GM18511 (cell line): ENCODE results near the gene KRTAP23-1.

ENCODE experiments used
- ATAC-seq: cut with Tn5 transposase; IDR thresholded peaks from one replicate; pipeline ENCODE4 v1.9.1; 2021; ENCODE audit warnings: mild to moderate bottlenecking, moderate library complexity; ENCODE audit not compliant: unreplicated experiment

KRTAP23-1 gene

DNA sequence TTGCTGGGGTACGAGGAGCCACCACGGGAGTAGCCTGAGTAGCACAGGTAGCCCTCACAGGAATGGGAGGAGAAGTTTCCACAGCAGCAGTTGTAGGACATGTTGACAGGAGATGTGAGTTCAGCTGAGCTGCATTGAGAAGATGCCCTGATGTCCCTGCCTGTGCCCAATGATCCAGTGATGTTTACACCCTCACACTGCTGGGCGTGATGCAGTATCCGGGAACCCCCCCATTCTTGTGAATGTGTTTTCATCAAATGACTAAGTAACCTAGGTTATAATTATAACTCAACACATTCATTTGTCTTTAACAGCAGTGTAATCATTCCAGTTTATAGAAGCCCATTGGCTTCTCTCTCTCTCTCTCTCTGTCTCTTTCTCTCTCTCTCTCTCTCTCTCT lies at the start of gene KRTAP23-1:
TSS of gene KRTAP23-1 (minus strand) at position 101 of the 400 bp plus-strand sequence. CDS start at position 101, 0 bp downstream.
- ATAC-seq = no peak

DNA sequence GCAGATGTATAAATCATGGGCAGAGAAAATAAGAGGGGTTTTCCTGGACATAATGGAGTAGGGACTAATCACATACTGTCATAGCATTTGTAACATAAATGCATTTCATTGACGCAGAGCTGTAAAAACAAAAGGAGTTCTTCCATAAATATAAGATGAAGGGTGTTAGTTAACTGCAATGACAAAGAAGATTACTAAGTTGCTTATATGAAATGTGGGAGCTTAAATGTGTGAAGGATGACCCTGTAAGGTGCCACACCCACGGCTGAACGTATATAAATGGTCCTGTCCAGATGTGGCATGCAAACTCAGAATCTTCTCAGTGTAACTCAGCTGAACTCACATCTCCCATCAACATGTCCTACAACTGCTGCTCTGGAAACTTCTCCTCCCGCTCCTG lies 47.3 kb upstream of the KRTAP23-1 start, which contains the start of gene KRTAP13-1:
TSS of gene KRTAP13-1 (plus strand) at position 301 of the 400 bp plus-strand sequence. CDS start at position 357, 56 bp downstream.
- no peak for ATAC-seq

GRCh38 chr21:30391492-30392025 lies 43.2 kb upstream of the KRTAP23-1 start:
- ATAC-seq = no peak

DNA sequence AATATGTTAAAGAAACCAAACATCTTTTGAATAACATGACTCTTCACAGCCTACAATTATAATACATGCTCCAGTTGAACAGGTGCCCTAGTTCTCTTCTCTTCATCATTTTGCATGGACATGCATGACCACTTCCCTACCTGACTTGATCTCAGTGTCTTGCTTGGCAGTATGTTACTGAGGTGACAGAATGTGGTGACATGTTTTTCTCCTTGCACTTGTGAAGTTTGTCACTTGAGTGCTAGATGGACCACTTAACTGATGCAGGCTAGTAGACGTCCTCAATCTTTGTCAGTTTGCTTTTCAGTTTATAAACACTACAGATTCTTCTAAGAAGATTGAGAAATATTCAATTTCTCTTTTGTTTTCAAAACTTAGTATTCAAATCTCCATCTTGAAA lies 33.8 kb upstream of the KRTAP23-1 start:
- ATAC-seq = no peak

DNA sequence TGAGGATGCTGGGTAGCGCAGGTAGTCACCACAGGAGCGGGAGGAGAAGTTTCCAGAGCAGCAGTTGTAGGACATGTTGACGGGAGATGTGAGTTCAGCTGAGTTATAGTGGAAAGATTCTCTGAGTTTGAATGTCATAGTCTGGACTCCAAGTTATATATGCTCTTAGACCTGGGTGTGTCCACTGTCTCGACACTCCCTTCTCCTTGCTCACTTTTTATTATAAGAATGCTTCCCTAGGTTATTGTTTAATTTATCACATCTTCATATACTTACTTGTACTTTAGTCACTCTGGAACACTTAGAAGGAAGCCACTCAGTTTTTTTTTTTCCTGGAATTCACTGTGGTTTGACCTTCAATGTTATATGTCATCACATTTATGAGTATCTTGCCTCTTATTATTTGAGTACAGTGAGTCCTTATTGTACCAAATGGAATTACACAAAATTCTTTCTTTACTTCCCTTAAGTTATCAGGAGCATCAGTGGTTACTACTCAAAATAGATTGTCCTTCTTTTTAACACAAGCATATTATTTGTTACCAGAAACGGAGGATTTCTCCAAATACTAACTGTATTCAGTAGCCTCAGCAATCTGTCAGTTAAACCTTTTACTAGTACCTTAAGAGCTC lies 23.8 kb upstream of the KRTAP23-1 start, which contains the start of gene KRTAP13-2:
TSS of gene KRTAP13-2 (minus strand) at position 133 of the 632 bp plus-strand sequence. CDS start at position 75, 58 bp downstream.
- ATAC-seq = no peak

DNA sequence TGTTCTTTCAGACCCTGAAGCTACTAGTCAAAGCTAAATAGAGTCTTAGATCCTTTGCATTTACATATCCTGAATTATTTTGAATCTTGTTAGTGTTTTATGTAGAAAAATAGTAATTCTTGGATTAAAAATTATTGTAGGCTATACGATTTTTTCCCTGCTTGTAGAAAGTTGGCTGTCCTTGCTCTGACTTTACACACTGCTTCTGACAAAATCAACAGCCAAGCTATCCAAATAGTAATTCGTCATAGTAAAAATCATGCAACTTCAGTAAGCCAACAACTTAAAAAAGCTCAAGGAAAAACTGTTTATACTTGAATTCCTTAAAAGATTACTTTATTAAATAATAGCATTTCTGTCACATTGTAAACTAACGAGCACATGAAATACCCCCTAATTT lies 7.5 kb upstream of the KRTAP23-1 start:
- no peak for ATAC-seq

DNA sequence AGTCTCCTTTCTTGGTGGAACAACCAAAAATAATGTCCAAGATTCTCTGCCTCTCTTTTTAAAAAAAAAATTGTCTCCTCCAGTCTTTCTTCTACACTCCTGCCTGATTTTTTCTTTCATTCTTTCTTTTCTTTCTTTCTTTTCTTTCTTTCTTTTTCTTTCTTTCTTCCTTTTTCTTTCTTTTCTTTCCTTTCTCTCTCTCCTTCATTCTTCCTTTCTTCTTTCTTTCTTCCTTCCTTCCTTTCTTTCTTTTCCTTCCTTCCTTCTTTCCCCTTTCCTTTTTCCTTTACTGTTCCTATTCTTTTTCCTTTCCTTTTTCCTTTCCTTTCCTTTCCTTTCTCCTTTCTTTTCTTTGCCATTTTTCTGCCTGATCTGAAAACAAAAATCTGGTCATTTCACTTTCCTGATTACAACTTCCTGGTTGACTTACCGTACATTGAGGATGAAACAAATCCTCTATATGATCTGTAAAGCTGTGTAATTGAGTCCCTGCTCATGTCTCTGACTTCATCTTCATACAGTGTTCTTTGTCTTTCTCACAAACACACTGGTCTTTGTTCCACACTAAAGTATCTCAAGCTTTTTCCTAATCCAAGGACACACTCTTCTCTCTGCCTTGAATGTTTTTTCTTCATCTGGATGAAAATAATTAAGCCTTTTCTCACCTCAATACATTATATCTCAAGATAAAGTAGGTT lies 6.1 kb upstream of the KRTAP23-1 start:
- ATAC-seq = no peak

DNA sequence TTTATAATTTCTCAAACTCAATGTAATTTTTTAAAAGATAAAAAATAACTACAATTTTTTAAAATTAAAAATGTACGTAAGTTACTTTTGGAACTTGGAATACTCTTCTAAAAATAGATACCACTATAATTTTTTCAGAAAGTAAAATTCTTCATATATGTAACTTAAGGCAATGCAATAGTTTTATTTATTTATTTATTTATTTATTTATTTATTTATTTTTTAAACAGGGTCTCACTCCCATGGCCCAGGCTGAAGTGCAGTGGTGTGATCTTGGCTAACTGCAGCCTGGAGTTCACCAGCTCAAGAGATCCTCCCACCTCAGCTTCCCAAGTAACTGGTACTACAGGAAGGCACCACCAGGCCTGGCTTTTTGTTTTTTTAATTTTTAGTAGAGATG lies 3.1 kb upstream of the KRTAP23-1 start:
- no peak for ATAC-seq

DNA sequence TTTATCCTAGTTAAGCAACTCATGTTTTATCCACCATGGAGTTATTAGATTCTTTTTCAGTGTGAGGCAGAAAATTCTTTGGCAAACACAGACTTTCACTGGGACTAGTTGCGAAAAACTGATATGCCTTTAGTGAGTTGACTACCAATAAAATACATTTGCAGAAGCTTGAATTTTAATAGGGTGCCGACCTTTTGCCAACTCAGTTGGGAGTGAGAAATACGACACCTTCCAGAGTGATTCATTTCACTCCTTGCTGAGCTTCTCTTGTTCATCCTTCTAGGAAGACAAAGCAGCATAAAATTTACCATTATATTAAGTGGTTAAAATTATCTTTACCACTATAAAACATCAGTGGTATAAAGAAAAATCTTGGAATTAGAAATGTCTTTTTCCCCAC lies 1.2 kb upstream of the KRTAP23-1 start:
- ATAC-seq = no peak

DNA sequence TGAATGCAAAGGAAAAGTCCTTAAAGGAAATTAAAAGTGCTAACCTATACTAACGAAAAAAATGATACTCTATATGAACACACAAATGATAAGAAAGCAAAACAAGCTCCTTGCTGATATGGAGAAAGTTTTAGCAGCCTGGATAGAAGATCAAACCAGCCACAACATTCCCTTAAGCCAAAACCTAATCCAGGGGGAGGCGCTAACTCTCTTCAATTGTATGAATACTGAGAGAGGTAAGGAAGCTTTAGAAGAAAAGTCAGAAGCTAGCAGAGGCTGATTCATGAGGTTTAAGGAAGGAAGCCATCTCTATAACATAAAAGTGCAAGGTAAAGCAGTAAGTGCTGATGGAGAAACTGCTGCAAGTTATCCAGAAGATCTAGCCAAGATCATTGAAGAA lies 3.4 kb downstream of the KRTAP23-1 start:
- no peak for ATAC-seq

- ATAC-seq = no peak
Observed at GRCh38 chr21:30340714-30341573, 7.5 kb downstream of the KRTAP23-1 start.

DNA sequence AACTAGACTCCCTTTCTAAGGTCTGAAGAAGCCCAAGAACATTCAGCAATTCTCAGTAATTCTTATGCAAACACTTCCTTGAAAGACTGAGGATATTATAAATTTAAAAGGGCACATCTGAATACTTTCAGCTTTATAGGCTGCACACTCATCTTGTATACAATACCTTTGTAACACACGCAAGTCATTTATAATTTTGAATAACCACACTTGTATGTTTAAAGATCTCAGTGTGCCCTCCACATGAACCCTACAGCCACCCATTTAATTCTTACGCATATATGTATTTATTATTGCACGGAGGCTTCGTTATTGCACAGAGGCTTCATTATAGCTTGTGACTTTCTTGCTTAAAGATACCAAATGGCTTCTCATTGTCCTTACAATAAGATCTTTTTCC lies 9.7 kb downstream of the KRTAP23-1 start:
- no peak for ATAC-seq

GRCh38 chr21:30337772-30338171 lies 10.6 kb downstream of the KRTAP23-1 start:
- ATAC-seq = no peak

- no peak for ATAC-seq
Observed at GRCh38 chr21:30337276-30337744, 11.1 kb downstream of the KRTAP23-1 start, which contains the start of gene KRTAP27-1. TSS of gene KRTAP27-1 (minus strand) at chr21:30337694. CDS start at chr21:30337668, 26 bp downstream.

DNA sequence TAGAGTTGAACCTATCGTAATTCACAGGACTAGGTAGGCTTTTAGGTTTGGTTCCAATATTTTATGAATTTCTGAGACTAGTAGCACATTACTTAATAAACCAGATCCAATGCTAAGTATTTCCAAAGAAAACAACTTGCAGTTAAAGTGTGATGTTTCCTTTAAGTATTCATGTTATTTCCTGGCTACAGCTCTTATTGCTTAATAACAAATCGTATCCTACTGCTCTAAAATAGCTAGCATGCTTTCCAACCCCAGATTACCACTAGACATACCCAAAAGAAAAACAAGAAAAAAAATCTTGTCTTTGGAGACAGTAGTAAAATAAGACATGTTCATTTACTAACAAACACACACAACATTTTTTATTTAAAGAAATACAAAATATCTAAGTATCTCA lies 11.8 kb downstream of the KRTAP23-1 start:
- no peak for ATAC-seq

DNA sequence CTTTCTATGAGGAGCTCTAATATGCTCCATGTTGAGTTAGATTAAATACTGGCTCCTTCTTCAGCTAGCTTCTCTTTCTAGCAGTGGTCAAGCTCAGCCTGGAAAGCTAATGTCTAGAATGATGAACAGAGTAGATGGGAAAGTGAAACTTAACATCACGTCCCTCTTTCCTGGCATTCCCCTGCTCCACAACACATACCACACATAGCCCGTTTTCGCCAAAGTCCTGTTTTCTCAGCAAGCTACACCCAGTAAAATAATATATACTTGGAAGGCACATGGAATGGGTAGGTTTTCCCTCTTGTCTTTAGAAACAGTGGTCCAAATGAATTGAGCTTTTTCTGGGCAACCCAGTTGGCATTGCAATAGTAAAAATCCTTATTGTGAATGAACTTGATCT lies 14.7 kb downstream of the KRTAP23-1 start:
- no peak for ATAC-seq

DNA sequence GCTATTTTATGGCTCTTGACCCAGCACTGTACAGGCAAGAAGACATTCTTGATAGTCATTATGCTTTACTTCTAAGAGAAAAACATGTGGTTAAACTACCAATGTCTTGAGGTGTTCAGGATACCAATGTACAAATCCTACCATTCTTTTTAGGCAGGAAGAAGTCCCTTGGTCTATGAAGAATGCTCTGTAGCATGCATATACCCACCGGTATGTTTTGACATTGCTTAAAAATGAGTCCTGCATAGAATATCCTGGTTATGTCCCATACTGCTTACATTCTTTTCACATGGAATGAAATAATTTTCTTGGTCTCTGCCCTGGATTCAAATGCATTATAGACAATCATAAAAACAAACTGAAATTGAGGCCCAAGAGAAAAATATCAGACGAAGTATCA lies 15.7 kb downstream of the KRTAP23-1 start:
- no peak for ATAC-seq

GRCh38 chr21:30329203-30329875 lies 19.1 kb downstream of the KRTAP23-1 start:
- ATAC-seq = no peak

DNA sequence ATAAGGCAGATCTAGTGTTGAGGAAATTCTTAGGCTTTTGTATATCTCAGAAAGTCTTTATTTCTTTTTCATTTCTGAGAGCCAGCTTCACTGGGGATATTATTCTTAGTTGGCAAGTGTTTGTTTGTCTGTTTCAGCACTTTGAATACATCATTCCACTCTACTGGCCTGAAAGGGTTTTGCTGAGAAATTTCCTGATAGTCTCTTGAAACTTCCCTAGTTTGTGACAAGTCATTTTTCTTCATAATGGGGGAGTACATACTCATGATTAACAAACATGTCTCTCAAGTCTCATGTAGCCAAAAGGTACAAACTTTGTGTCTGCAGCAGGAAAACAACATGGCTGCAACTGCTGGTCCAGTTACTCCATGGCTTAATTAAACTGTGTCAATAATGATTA lies 22.0 kb downstream of the KRTAP23-1 start:
- ATAC-seq = no peak

DNA sequence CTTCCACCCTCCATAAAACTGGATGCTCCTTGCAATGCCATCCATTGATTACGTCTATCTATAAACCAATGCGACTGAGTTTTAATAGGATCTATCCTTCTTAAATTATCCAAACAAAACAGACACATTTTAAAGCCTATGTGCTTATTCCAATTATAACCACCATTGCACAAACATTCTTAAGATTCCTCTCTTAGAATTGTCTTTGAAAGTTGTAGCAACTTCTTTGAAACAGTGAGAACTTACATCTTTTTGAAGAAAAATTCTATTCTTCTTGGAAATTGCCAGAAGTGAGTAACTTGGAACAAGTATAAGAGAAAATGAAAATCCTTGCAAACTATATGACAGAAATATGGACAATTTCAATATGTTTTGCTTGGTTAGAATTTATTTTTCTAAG lies 28.2 kb downstream of the KRTAP23-1 start, which contains the start of gene KRTAP26-1:
TSS of gene KRTAP26-1 (minus strand) at position 101 of the 400 bp plus-strand sequence. CDS start 280 bp downstream, outside the sequence.
- ATAC-seq = no peak
